HCT116 (cell line): ENCODE results near the gene ZSCAN1. TPM values are rescaled to one million over a fixed set of nuclear protein-coding genes. Genes with fewer than 3 reads are reported as not detected.

Experiments used
- ATAC-seq: fragments of 200-7000 bp; cut with Tn5 transposase; 2 replicates; pipeline ENCODE4 v1.9.1; 2020; ENCODE audit warnings: mild to moderate bottlenecking, moderate library complexity
- BruUV-seq: library from RNA; stranded (reverse); fragments of 400-500 nt; replicated peaks from 2 replicates; lab custom pipeline; 2021; lab: Mats Ljungman, UMichigan
- CTCF ChIA-PET: fragments of 300-600 bp; sonication (Branson Sonifier 250); formaldehyde crosslinking; loops from one replicate; lab custom pipeline; 2021; ENCODE audit warnings: antibody characterized with exemption; lab: Charles Lee
- POLR2A ChIA-PET: fragments of 300-600, 350-600 bp; sonication (Branson Sonifier 250); formaldehyde crosslinking; loops from one replicate; lab custom pipeline; 2021; ENCODE audit warnings: antibody characterized with exemption; lab: Charles Lee
- RAD21 ChIA-PET, 2 experiments: fragments of 300-600 bp; sonication (Branson Sonifier 250); formaldehyde crosslinking; loops; one replicate each; lab custom pipeline; 2023; ENCODE audit warnings: low total read pairs in 2 of 2; ENCODE audit not compliant: uncharacterized antibody in 2 of 2, unreplicated experiment in 2 of 2, low non-redundant PET in 1 of 2; lab: Charles Lee
- DNase-seq: peaks from one replicate; pipeline ENCODE4 v3.0.0-alpha.2; 2010; ENCODE audit warnings: low read depth, low spot score
- H2AFZ ChIP-seq: fragments of 200-600 bp; shearing (Covaris generic), sonication (generic); 2 replicates; pipeline ENCODE4 v1.6.1; 2017; ENCODE audit warnings: low read depth, mixed run types, mixed read lengths, antibody characterized with exemption, low read length; ENCODE audit not compliant: poor library complexity, severe bottlenecking
- H3K27ac ChIP-seq: 2 replicates; pipeline ENCODE4 v1.5.1; 2012; ENCODE audit warnings: low read depth, low read length
- H3K27me3 ChIP-seq: fragments of 200-600 bp; sonication (generic); 2 replicates; pipeline ENCODE4 v1.6.1; 2016; ENCODE audit warnings: mixed run types, low read length, mixed read lengths; ENCODE audit not compliant: insufficient read depth
- H3K36me3 ChIP-seq, 2 experiments: fragments of 200-500 bp in 1 of 2; fragments of 200-600 bp in 1 of 2; sonication (Bioruptor generic) in 1 of 2; sonication (generic) in 1 of 2; 2 replicates each; pipeline versions ENCODE4 v1.5.1 to v1.6.1; 2014 to 2016; ENCODE audit warnings: low read length in 2 of 2, inconsistent platforms in 1 of 2, mixed read lengths in 1 of 2, mixed run types in 1 of 2; ENCODE audit not compliant: insufficient read depth in 2 of 2, control insufficient read depth in 1 of 2
- H3K4me1 ChIP-seq, 2 experiments: fragments of 200-600 bp in 1 of 2; sonication (generic) in 1 of 2; 2 replicates each; pipeline versions ENCODE4 v1.5.1 to v1.6.1; 2012 to 2017; ENCODE audit warnings: low read length in 2 of 2, inconsistent platforms in 1 of 2, mild to moderate bottlenecking in 1 of 2, mixed read lengths in 1 of 2, mixed run types in 1 of 2, moderate library complexity in 1 of 2; ENCODE audit not compliant: insufficient read depth in 2 of 2, control insufficient read depth in 1 of 2
- H3K4me2 ChIP-seq: fragments of 200-600 bp; sonication (generic); 2 replicates; pipeline ENCODE4 v1.6.1; 2017; ENCODE audit warnings: mixed run types, low read length, mixed read lengths
- H3K4me3 ChIP-seq, 2 experiments: fragments of 200-600 bp in 1 of 2; sonication (generic) in 1 of 2; replicated peaks in 1 of 2; 2 replicates each; pipeline ENCODE4 v1.5.1; 2011 to 2016; ENCODE audit warnings: low read length in 2 of 2, control low read depth in 1 of 2, low read depth in 1 of 2, mild to moderate bottlenecking in 1 of 2, mixed read lengths in 1 of 2, mixed run types in 1 of 2
- H3K79me2 ChIP-seq: fragments of 200-600 bp; sonication (generic); 2 replicates; pipeline ENCODE4 v1.6.1; 2017; ENCODE audit warnings: mild to moderate bottlenecking, mixed run types, low read length, moderate library complexity, mixed read lengths; ENCODE audit not compliant: insufficient read depth
- H3K9ac ChIP-seq: fragments of 200-600 bp; sonication (generic); 2 replicates; pipeline ENCODE4 v1.6.1; 2016; ENCODE audit warnings: low read length, mixed read lengths
- H3K9me2 ChIP-seq: fragments of 200-600 bp; sonication (generic), shearing (Covaris generic); 2 replicates; pipeline ENCODE4 v1.6.1; 2017; ENCODE audit warnings: mixed run types, mild to moderate bottlenecking, moderate library complexity; ENCODE audit not compliant: insufficient read depth
- H3K9me3 ChIP-seq, 2 experiments: fragments of 200-500 bp in 1 of 2; fragments of 200-600 bp in 1 of 2; sonication (Bioruptor generic) in 1 of 2; sonication (generic) in 1 of 2; 2 replicates each; pipeline ENCODE4 v1.6.1; 2014 to 2017; ENCODE audit warnings: low read length in 2 of 2, mixed read lengths in 2 of 2, inconsistent platforms in 1 of 2, low read depth in 1 of 2, mild to moderate bottlenecking in 1 of 2, mixed run types in 1 of 2, moderate library complexity in 1 of 2; ENCODE audit not compliant: control insufficient read depth in 1 of 2, insufficient read depth in 1 of 2
- H4K20me1 ChIP-seq: fragments of 200-600 bp; sonication (generic), shearing (Covaris generic); 2 replicates; pipeline ENCODE4 v1.6.1; 2017; ENCODE audit warnings: mixed run types, mild to moderate bottlenecking, moderate library complexity; ENCODE audit not compliant: insufficient read depth
- CBX3 ChIP-seq: IDR thresholded peaks from 2 replicates; pipeline ENCODE4 v1.6.1; 2012; ENCODE audit warnings: low read depth
- EGR1 ChIP-seq: IDR thresholded peaks from 2 replicates; pipeline ENCODE4 v1.6.1; 2012; ENCODE audit warnings: low read depth
- EZH2phosphoT487 ChIP-seq: fragments of 200-600 bp; IDR thresholded peaks from 2 replicates; pipeline ENCODE4 v1.6.1; 2018; ENCODE audit warnings: antibody characterized with exemption, borderline replicate concordance
- FOSL1 ChIP-seq: IDR thresholded peaks from 2 replicates; pipeline ENCODE4 v1.6.1; 2012; ENCODE audit warnings: low read depth
- JUND ChIP-seq: IDR thresholded peaks from 2 replicates; pipeline ENCODE4 v1.6.1; 2012
- MAX ChIP-seq: IDR thresholded peaks from 2 replicates; pipeline ENCODE4 v1.6.1; 2012
- POLR2A ChIP-seq: IDR thresholded peaks from 2 replicates; pipeline ENCODE4 v1.7.0; 2011; ENCODE audit warnings: borderline replicate concordance; ENCODE audit not compliant: insufficient read depth, insufficient read length; ENCODE audit errors: extremely low read depth
- POLR2AphosphoS5 ChIP-seq: IDR thresholded peaks from 2 replicates; pipeline ENCODE4 v1.6.1; 2011; ENCODE audit warnings: mild to moderate bottlenecking, low read depth, low read length, moderate library complexity
- RAD21 ChIP-seq: IDR thresholded peaks from 2 replicates; pipeline ENCODE4 v1.6.1; 2012; ENCODE audit warnings: low read depth, mild to moderate bottlenecking
- REST ChIP-seq: IDR thresholded peaks from 2 replicates; pipeline ENCODE4 v1.6.1; 2012; ENCODE audit warnings: low read depth
- SIN3A ChIP-seq: IDR thresholded peaks from 2 replicates; pipeline ENCODE4 v1.6.1; 2012; ENCODE audit warnings: low read depth
- SP1 ChIP-seq: IDR thresholded peaks from 2 replicates; pipeline ENCODE4 v1.6.1; 2012; ENCODE audit warnings: low read depth
- SRF ChIP-seq: IDR thresholded peaks from 2 replicates; pipeline ENCODE4 v1.6.1; 2012; ENCODE audit warnings: low read depth
- TCF7L2 ChIP-seq: IDR thresholded peaks from 2 replicates; pipeline ENCODE4 v1.7.0; 2011; ENCODE audit warnings: borderline replicate concordance, inconsistent platforms; ENCODE audit not compliant: insufficient read depth, insufficient read length; ENCODE audit errors: extremely low read depth
- YY1 ChIP-seq: IDR thresholded peaks from 2 replicates; pipeline ENCODE4 v1.6.1; 2011; ENCODE audit warnings: low read length, low read depth, moderate library complexity, mild to moderate bottlenecking; ENCODE audit not compliant: insufficient replicate concordance; ENCODE audit errors: extremely low read depth
- ZBTB33 ChIP-seq: IDR thresholded peaks from 2 replicates; pipeline ENCODE4 v1.6.1; 2011; ENCODE audit warnings: mild to moderate bottlenecking, low read length, moderate library complexity; ENCODE audit not compliant: insufficient replicate concordance; ENCODE audit errors: extremely low read depth
- ZFX ChIP-seq: fragments of 450-650 bp; IDR thresholded peaks from 2 replicates; pipeline ENCODE4 v1.6.1; 2017
- ZNF274 ChIP-seq: fragments of 200-500 bp; sonication (Bioruptor generic); IDR thresholded peaks from 2 replicates; pipeline ENCODE4 v1.6.1; 2014; ENCODE audit warnings: mild to moderate bottlenecking, low read depth, low read length, inconsistent platforms
- intact Hi-C: fragments of 100-400 bp; cut with micrococcal nuclease; formaldehyde crosslinking; loops from 2 replicates; pipeline ENCODE4 v1.10.0; 2022
- total RNA-seq: library from RNA; stranded (reverse); gene quantifications from one replicate; pipeline ENCODE4 v1.2.1, GENCODE V29; 2021; ENCODE audit not compliant: unreplicated experiment
- TF ChIP-seq, protein P1 (sequence below): IDR thresholded peaks from 2 replicates; pipeline ENCODE4 v1.6.1; 2012
- TF ChIP-seq, protein P2 (sequence below), 3 experiments: fragments of 200-600 bp in 1 of 3; sonication (generic) in 1 of 3; IDR thresholded peaks in 2 of 3; conservative IDR thresholded peaks in 1 of 3; 2 replicates each; pipeline ENCODE4 v1.5.1; 2012 to 2017; ENCODE audit warnings: low read depth in 2 of 3, low read length in 2 of 3, antibody characterized with exemption in 1 of 3, borderline replicate concordance in 1 of 3, control low read depth in 1 of 3, mild to moderate bottlenecking in 1 of 3, mixed read lengths in 1 of 3, mixed run types in 1 of 3, moderate library complexity in 1 of 3; ENCODE audit not compliant: insufficient read depth in 1 of 3

Gene ZSCAN1
- total RNA-seq, 1 experiment from 2014 or later: not detected

DNA sequence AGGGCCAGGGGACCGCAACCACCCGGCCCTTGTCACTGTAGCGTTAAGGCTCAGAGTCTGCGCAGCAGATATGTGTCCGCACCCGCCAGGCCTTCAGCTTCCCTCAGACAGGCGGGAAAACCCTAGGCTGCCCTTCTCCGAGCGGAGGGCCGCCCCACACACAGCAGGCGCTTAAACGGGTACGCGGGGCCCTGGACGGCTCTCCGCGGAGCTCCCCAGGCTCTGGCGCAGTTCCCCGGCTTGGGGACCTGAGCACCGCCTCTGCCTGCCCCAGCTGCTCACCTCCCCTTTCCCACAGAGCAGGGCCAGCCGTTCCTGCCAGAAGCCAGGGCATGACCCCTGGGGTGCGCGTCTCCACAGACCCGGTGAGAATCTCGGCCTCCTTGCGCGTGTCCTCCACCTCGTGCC lies 25.9 kb downstream of the ZSCAN1 start:
- ATAC-seq: no peak
- no TSS peak for BruUV-seq
- intact Hi-C loops: no loop called here
- TF ChIP-seq RAD21 (no peak), EZH2phosphoT487 (no peak), POLR2A (no peak), SRF (no peak), SIN3A (no peak), POLR2AphosphoS5 (no peak), FOSL1 (no peak), EGR1 (no peak), MAX (no peak), YY1 (no peak), JUND (no peak), ZBTB33 (no peak), TCF7L2 (no peak), ZNF274 (no peak), CBX3 (no peak), REST (no peak), ZFX (no peak), SP1 (no peak)
- TF ChIP-seq, protein P1, sequence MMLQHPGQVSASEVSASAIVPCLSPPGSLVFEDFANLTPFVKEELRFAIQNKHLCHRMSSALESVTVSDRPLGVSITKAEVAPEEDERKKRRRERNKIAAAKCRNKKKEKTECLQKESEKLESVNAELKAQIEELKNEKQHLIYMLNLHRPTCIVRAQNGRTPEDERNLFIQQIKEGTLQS: no peak
- TF ChIP-seq, protein P2, sequence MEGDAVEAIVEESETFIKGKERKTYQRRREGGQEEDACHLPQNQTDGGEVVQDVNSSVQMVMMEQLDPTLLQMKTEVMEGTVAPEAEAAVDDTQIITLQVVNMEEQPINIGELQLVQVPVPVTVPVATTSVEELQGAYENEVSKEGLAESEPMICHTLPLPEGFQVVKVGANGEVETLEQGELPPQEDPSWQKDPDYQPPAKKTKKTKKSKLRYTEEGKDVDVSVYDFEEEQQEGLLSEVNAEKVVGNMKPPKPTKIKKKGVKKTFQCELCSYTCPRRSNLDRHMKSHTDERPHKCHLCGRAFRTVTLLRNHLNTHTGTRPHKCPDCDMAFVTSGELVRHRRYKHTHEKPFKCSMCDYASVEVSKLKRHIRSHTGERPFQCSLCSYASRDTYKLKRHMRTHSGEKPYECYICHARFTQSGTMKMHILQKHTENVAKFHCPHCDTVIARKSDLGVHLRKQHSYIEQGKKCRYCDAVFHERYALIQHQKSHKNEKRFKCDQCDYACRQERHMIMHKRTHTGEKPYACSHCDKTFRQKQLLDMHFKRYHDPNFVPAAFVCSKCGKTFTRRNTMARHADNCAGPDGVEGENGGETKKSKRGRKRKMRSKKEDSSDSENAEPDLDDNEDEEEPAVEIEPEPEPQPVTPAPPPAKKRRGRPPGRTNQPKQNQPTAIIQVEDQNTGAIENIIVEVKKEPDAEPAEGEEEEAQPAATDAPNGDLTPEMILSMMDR (IDR thresholded peaks at IDR 0.05 in 2 of 3, conservative IDR thresholded peaks at IDR 0.05 in 1 of 3; ENCODE audit: borderline replicate concordance in 1 of 3, insufficient read depth in 1 of 3, low read depth in 2 of 3, low read length in 2 of 3): no peak
- TF ChIP-seq, all 23 proteins: peak for 0
- Histone ChIP-seq H3K27ac (no peak overlapping the region), H2AFZ (no peak overlapping the region), H3K9me3 (peaks cover 3 to 15% of the 10 kb centered on the region in 2 experiments; a peak in 2 of 4 replicates), H3K4me2 (no peak overlapping the region), H3K4me3 (no peak overlapping the region), H3K9ac (no peak overlapping the region), H3K27me3 (no peaks in the 10 kb centered on the region), H3K9me2 (no peaks in the 10 kb centered on the region), H3K4me1 (no peaks in the 10 kb centered on the region), H3K79me2 (no peaks in the 10 kb centered on the region), H4K20me1 (no peaks in the 10 kb centered on the region), H3K36me3 (no peaks in the 10 kb centered on the region)
- CTCF ChIA-PET: no interaction called here
- no peak for DNase-seq
- RAD21 ChIA-PET: no interaction called here
- POLR2A ChIA-PET: no interaction called here
